Activated T-helper 1 cell treated with anti-CD3 and anti-CD28 coated beads, Interleukin-2, amount 50 U/mL, for 16 hours (primary cell): ENCODE measurements around the gene TRIM28.
A peak's percentile ranks its signal among the peaks of the same experiment; 100 is the strongest.

Source experiments
- DNase-seq, 2 donors: peaks; one replicate each; pipeline ENCODE4 v3.0.0-alpha.2; 2020; ENCODE audit warnings: low read depth in 1 of 2, low spot score in 1 of 2

Gene TRIM28

GRCh38 chr19:58548859-58549663, 5.2 kb downstream of the TRIM28 start:
- DNase-seq, result no peak

GRCh38 chr19:58549664-58550361, 5.9 kb downstream of the TRIM28 start:
- DNase-seq, result no peak

GRCh38 chr19:58550362-58551122, 6.7 kb downstream of the TRIM28 start:
- DNase-seq, result no peak

GRCh38 chr19:58551123-58551497, 7.2 kb downstream of the TRIM28 start:
- no peak for DNase-seq

- no peak for DNase-seq
These were observed 8.0 kb downstream of the TRIM28 start for GRCh38 chr19:58551577-58552471.

- DNase-seq, result no peak
These were observed 8.8 kb downstream of the TRIM28 start for GRCh38 chr19:58552655-58553054.

- DNase-seq, result no peak
These were observed 10.1 kb downstream of the TRIM28 start for GRCh38 chr19:58553799-58554493.

GRCh38 chr19:58554494-58555368, 10.9 kb downstream of the TRIM28 start, which contains the start of gene CHMP2A:
CHMP2A (minus strand) TSS chr19:58555105; CDS start chr19:58554212, 893 bp downstream.
- peak; percentile 95 to 96 for DNase-seq

- no peak for DNase-seq
These were observed 11.6 kb downstream of the TRIM28 start for GRCh38 chr19:58555369-58555885.

- no peak for DNase-seq
These were observed 12.2 kb downstream of the TRIM28 start for GRCh38 chr19:58555920-58556621.

- no peak for DNase-seq
These were observed 12.9 kb downstream of the TRIM28 start for GRCh38 chr19:58556622-58557220.

- no peak for DNase-seq
These were observed 13.6 kb downstream of the TRIM28 start for GRCh38 chr19:58557221-58558065.

GRCh38 chr19:58558066-58558622, 14.3 kb downstream of the TRIM28 start, which contains the start of gene UBE2M:
UBE2M (minus strand) TSS chr19:58558611; CDS start chr19:58558381, 230 bp downstream.
- DNase-seq, result peak; percentile 36 to 46

- peak; percentile 99 for DNase-seq
These were observed 14.9 kb downstream of the TRIM28 start for GRCh38 chr19:58558623-58559274.

- peak in 1 of 2 donors; percentile 39 for DNase-seq
These were observed 15.6 kb downstream of the TRIM28 start for GRCh38 chr19:58559275-58560006.
